Islet of Langerhans (tissue), 1 donor: ENCODE results near the gene SALL3.

ENCODE experiments used
- FAIRE-seq: peaks from one replicate; lab custom pipeline; 2011; peaks lifted over from hg19 to GRCh38; lab: Jason Lieb, UNC

Gene SALL3

DNA sequence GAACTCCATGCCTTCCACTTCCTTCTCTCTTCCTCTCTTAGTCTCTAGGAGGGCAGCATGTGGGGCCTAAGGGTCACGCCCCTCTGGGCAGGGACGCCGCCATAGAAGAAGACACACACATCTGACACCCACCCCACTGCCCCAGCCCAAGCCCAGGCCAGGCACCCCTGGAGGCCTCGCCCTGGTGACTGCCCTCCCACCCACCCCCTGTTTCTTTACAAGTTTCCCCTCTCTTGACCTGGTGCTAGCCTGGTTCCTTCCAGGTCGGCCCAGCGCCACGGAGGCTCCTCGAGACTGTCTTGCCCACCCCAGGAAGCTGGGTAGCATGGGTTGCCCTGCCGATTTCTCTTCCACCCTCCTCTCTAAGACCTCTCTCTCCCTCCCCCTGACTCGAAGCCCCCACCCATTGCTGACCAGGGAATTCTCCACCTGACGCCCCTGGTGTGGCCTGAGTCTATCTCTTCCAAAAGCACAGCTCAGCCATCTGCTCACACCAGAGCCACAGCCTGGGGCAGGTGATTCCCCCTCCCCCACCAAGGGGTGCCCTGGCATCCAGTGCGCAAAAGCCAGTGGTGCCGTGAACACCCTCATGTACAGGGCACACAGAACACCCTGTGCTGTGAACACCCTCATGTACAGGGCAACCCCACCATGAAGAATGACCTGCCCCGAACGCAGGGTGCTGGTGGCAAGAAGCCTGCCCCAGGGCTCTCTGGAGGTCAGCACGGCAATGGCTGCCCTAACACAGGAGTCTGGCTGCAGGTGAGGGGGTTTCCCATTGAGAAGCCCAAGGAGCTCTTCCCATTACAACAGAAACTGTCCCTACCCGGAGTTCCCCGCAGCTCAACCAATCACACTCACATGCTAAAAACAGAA lies 13.5 kb upstream of the SALL3 start:
- FAIRE-seq, result no peak

GRCh38 chr18:78966793-78967106 lies 12.9 kb upstream of the SALL3 start:
- no peak for FAIRE-seq

GRCh38 chr18:78967692-78968091 lies 11.9 kb upstream of the SALL3 start:
- FAIRE-seq, result no peak

DNA sequence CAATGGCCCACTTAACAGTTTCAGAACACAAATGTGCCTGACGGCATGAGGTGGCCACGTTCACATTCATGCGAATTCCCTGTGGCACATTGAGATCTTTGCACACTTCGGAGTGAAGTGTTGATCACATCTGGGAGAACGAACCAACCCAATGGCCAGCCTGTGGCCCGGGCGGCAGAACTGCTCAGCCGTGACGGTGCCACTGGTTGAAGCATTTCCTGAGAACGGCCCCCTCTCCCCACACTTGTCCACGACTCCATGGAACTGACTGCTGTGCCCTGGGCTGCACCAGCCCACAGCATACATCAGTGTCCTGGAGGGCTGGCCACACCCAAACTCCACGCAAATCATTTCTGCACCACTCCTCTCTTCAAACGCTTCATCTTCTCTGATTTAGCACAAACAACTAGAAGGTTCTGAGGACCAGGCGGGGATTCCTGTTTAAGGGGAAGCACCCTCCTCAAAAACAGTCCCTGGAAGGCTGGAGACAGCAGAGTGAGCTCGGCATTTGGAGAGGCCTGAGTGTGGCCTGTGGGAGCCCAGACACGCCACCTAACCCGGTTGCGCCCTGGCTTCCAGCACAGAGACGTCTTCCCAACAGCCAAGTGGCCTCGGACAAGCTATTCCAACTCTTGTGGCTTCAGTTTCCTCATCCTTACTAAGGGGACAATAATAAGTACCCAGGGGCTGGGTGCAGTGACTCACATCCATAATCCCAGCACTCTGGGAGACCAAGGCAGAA lies 9.9 kb upstream of the SALL3 start:
- no peak for FAIRE-seq

DNA sequence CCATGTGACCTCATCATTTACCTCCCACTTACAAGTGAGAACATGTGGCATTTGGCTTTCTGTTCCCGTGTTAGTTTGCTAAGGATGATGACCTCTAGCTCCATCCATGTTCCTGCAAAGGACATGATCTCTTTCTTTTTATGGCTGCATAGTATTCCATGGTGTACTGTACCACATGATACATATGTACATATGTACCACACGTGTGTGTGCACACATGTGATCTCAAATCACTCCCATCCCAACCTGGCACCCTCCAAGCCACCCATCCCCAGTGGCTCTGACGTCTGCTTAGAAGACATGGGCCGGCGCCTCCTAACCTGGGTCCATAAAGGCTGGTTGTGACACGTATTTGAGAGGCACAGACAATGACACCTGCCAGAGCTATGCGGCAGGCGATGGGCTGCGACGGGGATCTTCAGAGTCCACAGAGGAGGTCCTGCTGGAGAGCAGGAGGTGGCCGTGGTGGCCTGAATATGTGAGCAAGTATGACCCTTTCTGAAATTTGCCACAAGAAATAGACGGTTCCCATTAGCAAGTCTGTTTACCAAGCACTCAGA lies 8.8 kb upstream of the SALL3 start:
- no peak for FAIRE-seq

GRCh38 chr18:78971511-78972245 lies 7.9 kb upstream of the SALL3 start:
- FAIRE-seq, result no peak

DNA sequence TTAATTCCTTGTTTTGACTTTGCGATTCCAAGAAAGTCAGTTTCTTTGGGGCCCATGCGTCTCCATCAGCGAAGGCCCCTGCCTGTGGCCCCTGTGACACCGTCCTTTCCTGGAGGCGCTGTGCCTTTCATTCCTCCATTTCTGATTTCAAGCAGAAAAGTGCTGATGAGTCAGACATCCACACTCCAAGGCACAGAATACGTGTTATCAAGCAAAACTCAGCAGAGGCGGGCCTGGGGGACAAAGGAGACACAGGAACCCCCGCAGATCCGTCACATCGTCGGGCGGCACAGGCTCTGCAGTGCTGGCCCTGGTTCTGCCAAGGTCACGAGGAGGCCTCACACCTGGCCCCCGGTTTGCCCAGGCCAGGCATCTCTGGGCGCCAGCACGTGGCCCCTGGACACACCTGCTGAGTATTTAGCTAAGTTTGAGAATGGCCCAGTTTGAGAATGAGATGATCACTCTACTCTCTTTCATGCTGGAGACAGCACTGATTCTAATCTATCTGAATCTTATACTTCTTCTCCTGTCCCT lies 7.2 kb upstream of the SALL3 start:
- FAIRE-seq, result no peak

- FAIRE-seq, result no peak
Measured at GRCh38 chr18:78972930-78973331, 6.7 kb upstream of the SALL3 start.

- no peak for FAIRE-seq
Measured at GRCh38 chr18:78973357-78974083, 6.1 kb upstream of the SALL3 start.

- FAIRE-seq, result no peak
Measured at GRCh38 chr18:78974115-78974761, 5.4 kb upstream of the SALL3 start.

DNA sequence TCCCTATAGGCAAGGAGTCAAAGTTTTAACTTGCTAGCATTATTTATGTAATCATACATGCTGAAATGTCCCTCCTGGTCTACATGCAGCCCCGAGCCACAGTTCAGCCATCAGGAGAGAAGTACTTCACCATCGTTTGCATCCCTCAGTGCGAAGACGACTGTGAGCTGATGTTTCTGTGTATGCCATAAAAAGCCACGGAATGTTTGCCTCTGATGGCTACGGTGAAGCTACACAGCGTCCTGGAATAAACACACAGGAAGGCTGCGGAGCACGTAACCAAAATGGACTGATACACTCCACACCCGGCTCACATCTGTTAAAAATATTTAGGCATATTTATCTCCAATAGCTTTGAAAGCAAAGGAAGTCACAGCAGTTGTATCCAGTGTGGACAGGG lies 4.3 kb upstream of the SALL3 start:
- FAIRE-seq, result no peak

- no peak for FAIRE-seq
Measured at GRCh38 chr18:78975699-78976335, 3.8 kb upstream of the SALL3 start.

DNA sequence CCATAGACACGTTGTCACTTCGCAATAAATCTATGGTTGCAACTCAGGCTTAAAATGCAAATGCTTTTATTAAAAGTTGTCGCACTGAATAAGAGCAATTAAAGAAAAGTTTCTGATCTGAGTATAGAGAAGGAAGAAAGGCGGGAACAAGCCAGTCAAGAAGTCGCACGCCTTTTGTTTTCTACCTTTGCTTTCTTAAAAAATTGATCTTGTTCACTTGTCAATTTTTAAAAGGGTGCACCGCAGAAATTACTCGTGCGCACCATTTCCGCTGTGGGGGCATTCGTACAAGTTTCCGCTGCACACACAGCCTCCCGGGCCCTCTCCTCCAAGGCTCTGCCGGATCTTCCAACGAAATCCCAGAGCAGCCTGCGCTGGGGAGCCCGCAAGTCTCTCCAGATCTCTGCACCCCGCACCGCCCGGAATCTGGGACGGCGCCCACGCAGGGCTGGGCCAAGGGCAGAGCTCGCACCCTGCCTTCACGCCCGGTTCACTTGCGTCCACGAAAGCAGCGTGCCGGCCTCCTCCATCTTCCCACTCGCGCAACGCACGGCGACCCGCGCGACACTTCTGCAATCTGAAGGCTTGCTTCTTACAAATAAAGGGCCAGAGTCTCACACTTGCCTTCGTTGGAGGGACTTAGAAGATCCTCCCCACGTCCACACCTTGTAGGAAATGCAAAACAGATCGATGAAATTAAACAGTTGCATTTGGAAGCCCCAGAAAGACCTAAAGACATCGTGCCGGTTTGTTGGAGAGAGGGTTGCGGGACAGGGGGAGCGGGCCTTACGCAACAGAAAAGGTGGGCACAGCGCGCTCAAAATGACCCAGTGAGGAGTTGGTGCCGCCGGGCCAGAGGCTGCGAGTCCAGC lies 2.6 kb upstream of the SALL3 start:
- no peak for FAIRE-seq

GRCh38 chr18:78977637-78978348 lies 1.8 kb upstream of the SALL3 start:
- FAIRE-seq, result no peak

GRCh38 chr18:78978349-78979055 lies 1.1 kb upstream of the SALL3 start:
- FAIRE-seq, result no peak

DNA sequence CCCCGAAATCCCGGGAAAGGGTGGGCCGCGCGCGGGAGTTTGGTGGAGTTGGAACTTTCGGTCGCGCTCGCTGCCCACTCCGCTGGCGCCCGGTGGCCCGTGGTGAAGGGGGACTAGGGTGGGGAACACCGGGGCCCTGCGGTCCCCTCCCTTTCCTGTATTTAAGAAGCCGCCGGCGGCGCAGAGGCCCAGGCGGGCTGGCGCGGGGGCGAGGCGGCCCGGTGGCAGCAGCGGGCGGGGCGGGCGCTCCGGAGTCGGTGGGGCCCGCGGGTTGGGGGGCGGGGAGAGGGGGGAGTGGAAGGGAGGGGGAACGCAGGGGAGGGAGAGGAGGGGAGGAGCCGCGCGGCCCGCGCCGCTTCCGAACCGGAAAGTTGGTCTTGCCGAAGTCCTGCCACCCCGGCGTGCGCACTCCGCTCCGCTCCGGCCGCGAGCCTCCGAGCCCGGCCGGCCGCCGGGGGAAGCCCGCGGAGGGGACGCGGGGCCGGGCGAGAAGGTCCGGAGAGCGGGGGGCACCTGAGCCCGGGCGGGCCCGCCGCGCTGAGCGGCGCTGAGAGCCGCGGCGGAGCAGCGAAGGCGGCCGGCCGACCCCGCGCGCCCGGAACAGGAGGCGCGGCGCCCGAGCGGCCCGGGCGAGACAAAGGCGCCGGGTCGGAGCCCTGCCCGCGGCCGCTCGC lies 425 bp upstream of the SALL3 start:
- FAIRE-seq, result no peak

GRCh38 chr18:78980279-78980771 lies 707 bp downstream of the SALL3 start:
- no peak for FAIRE-seq
